ENCODE results near the gene PNPLA3. TPM values are rescaled to one million over a fixed set of nuclear protein-coding genes. Genes with fewer than 3 reads are reported as not detected.

The PNPLA3 gene
- total and polyA plus RNA-seq, 2 of the 4 experiments (the other 2 are of a cell fraction) = 3.6 to 7.5 TPM

GRCh38 chr22:43941449-43941848, 17.8 kb downstream of the PNPLA3 start:
- Histone ChIP-seq H4K20me1 (ENCODE audit: insufficient read depth, low read length) (no peaks in the 10 kb centered on the region), H4K5ac (ENCODE audit: low read depth, low read length) (no peak overlapping the region), H3K9me3 (ENCODE audit: control insufficient read depth, insufficient read depth, low read length) (no peaks in the 10 kb centered on the region), H3K4me1 (ENCODE audit: control insufficient read depth, insufficient read depth, low read length) (no peaks in the 10 kb centered on the region), H3K36me3 (ENCODE audit: control insufficient read depth, insufficient read depth, low read length) (peaks cover 33% of the 10 kb centered on the region), H3K27ac (ENCODE audit: insufficient read depth, low read length) (no peak overlapping the region), H2AK5ac (ENCODE audit: low read depth, low read length) (no peak overlapping the region), H2BK20ac (ENCODE audit: low read depth, low read length) (no peak overlapping the region), H3K4ac (ENCODE audit: low read depth, low read length) (no peak overlapping the region), H3K79me1 (ENCODE audit: low read depth in 1 of 2, low read length in 2 of 2) (no peaks in the 10 kb centered on the region), H3K9ac (ENCODE audit: low read depth, low read length) (no peak overlapping the region), H3K4me2 (ENCODE audit: low read depth, low read length) (no peak overlapping the region), H3K9me1 (ENCODE audit: insufficient read depth, low read length) (no peaks in the 10 kb centered on the region), H3K4me3 (ENCODE audit: insufficient read depth, low read depth, low read length) (no peak overlapping the region), H2BK5ac (ENCODE audit: low read depth, low read length, poor library complexity, severe bottlenecking) (no peak overlapping the region), H3K27me3 (ENCODE audit: control insufficient read depth, insufficient read depth, low read length) (no peaks in the 10 kb centered on the region), H4K91ac (ENCODE audit: insufficient read depth, low read depth, low read length) (no peak overlapping the region), H3K56ac (ENCODE audit: extremely low read depth, insufficient read depth, low read length) (no peak overlapping the region), H2AK9ac (replicated peaks; ENCODE audit: low read depth, low read length, poor library complexity) (no peak overlapping the region), H2BK15ac (ENCODE audit: low read depth, low read length) (no peak overlapping the region), H3K14ac (replicated peaks; ENCODE audit: low read depth, low read length) (no peak overlapping the region), H3K23ac (ENCODE audit: low read depth, low read length) (no peak overlapping the region), H2AFZ (replicated peaks; ENCODE audit: low read length, poor library complexity) (no peak overlapping the region), H3K18ac (ENCODE audit: low read depth, low read length) (no peak overlapping the region), H4K8ac (ENCODE audit: low read depth in 2 of 2, low read length in 2 of 2) (no peak overlapping the region), H2BK120ac (ENCODE audit: low read depth, low read length) (no peak overlapping the region)
- DNase-seq (no peak), ATAC-seq (ENCODE audit: low read depth) (no peak)
- WGBS, 2 experiments (ENCODE audit: extremely low coverage in 2 of 2, insufficient read length in 1 of 2) = 96% methylated on average over 4 of the region's 6 CpGs; no CpG with 5 or more reads in 1 of the 2 experiments
- intact Hi-C loops (cut with micrococcal nuclease) = no loop called here
- TF ChIP-seq RAD21 (IDR thresholded peaks at IDR 0.05; ENCODE audit: low read length) = no peak
- TF ChIP-seq NFE2L2 (IDR thresholded peaks at IDR 0.05; ENCODE audit: low read depth, low read length) = no peak
- no peak for TF ChIP-seq RCOR1 (IDR thresholded peaks at IDR 0.05; ENCODE audit: insufficient replicate concordance, low read length)
- no peak for TF ChIP-seq MXI1 (IDR thresholded peaks at IDR 0.05; ENCODE audit: borderline replicate concordance, low read depth, low read length)
- no peak for TF ChIP-seq CEBPB (IDR thresholded peaks at IDR 0.05; ENCODE audit: low read depth, low read length)
- TF ChIP-seq, protein P1, sequence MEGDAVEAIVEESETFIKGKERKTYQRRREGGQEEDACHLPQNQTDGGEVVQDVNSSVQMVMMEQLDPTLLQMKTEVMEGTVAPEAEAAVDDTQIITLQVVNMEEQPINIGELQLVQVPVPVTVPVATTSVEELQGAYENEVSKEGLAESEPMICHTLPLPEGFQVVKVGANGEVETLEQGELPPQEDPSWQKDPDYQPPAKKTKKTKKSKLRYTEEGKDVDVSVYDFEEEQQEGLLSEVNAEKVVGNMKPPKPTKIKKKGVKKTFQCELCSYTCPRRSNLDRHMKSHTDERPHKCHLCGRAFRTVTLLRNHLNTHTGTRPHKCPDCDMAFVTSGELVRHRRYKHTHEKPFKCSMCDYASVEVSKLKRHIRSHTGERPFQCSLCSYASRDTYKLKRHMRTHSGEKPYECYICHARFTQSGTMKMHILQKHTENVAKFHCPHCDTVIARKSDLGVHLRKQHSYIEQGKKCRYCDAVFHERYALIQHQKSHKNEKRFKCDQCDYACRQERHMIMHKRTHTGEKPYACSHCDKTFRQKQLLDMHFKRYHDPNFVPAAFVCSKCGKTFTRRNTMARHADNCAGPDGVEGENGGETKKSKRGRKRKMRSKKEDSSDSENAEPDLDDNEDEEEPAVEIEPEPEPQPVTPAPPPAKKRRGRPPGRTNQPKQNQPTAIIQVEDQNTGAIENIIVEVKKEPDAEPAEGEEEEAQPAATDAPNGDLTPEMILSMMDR (conservative IDR thresholded peaks at IDR 0.05; ENCODE audit: low read depth, low read length) = no peak
- TF ChIP-seq USF2 (IDR thresholded peaks at IDR 0.05; ENCODE audit: low read depth, low read length) = no peak
- no peak for TF ChIP-seq MAFK (IDR thresholded peaks at IDR 0.05; ENCODE audit: low read depth, low read length)
- no peak for TF ChIP-seq BHLHE40 (IDR thresholded peaks at IDR 0.05; ENCODE audit: low read depth, low read length)
- TF ChIP-seq FOS (IDR thresholded peaks at IDR 0.05; ENCODE audit: low read depth, low read length) = no peak
- no peak for TF ChIP-seq RFX5 (IDR thresholded peaks at IDR 0.05; ENCODE audit: low read depth, low read length)
- TF ChIP-seq, protein P2, sequence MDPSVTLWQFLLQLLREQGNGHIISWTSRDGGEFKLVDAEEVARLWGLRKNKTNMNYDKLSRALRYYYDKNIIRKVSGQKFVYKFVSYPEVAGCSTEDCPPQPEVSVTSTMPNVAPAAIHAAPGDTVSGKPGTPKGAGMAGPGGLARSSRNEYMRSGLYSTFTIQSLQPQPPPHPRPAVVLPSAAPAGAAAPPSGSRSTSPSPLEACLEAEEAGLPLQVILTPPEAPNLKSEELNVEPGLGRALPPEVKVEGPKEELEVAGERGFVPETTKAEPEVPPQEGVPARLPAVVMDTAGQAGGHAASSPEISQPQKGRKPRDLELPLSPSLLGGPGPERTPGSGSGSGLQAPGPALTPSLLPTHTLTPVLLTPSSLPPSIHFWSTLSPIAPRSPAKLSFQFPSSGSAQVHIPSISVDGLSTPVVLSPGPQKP (IDR thresholded peaks at IDR 0.05; ENCODE audit: borderline replicate concordance, low read depth, low read length) = no peak
- TF ChIP-seq POLR2A (IDR thresholded peaks at IDR 0.05; ENCODE audit: low read depth, low read length) = no peak
- TF ChIP-seq SMC3 (IDR thresholded peaks at IDR 0.05; ENCODE audit: low read depth, low read length) = no peak
- TF ChIP-seq MAZ (IDR thresholded peaks at IDR 0.05; ENCODE audit: borderline replicate concordance, low read depth, low read length) = no peak
- ChIA-PET POLR2A (ENCODE audit: unreplicated experiment) (no interaction called here), CTCF (no interaction called here)
- dilution Hi-C loops (cut with HindIII; ENCODE audit: low sequenced_read_pairs, unreplicated experiment) = no loop called here
- in situ Hi-C loops (cut with MboI; ENCODE audit: low sequenced_read_pairs) = no loop called here
- no TSS peak for BruUV-seq (replicated peaks)
